NT2/D1 (cell line): Measurements from ENCODE around the gene RETSAT.
"Not testable (repeated sequence)": the region's sequence is repeated elsewhere in the genome, so short reads cannot be mapped to it uniquely, and the experiment has no call there.

Source experiments
- DNase-seq: peaks from one replicate; pipeline ENCODE4 v3.0.0-alpha.2; 2011; ENCODE audit warnings: low read depth, low spot score
- H3K27me3 ChIP-seq: 2 replicates; pipeline ENCODE4 v1.6.0; 2011; ENCODE audit warnings: mild to moderate bottlenecking; ENCODE audit not compliant: insufficient read length, insufficient read depth
- H3K36me3 ChIP-seq: 2 replicates; pipeline ENCODE4 v1.6.1; 2011; ENCODE audit warnings: mild to moderate bottlenecking, low read length, mixed read lengths; ENCODE audit not compliant: insufficient read depth, insufficient read length
- H3K4me1 ChIP-seq: 2 replicates; pipeline ENCODE4 v1.5.1; 2011; ENCODE audit not compliant: insufficient read depth, insufficient read length
- H3K4me3 ChIP-seq: 2 replicates; pipeline ENCODE4 v1.5.1; 2011; ENCODE audit warnings: low read depth; ENCODE audit not compliant: insufficient read length
- H3K9ac ChIP-seq: 2 replicates; pipeline ENCODE4 v1.6.0; 2011; ENCODE audit warnings: low read depth; ENCODE audit not compliant: insufficient read length
- H3K9me3 ChIP-seq: 2 replicates; pipeline ENCODE4 v1.5.1; 2011; ENCODE audit warnings: mild to moderate bottlenecking, low read length; ENCODE audit not compliant: insufficient read depth
- SUZ12 ChIP-seq: IDR thresholded peaks from 2 replicates; pipeline ENCODE4 v1.6.1; 2011; ENCODE audit not compliant: insufficient read length, insufficient read depth; ENCODE audit errors: extremely low read depth
- YY1 ChIP-seq: IDR thresholded peaks from 2 replicates; pipeline ENCODE4 v1.6.1; 2011; ENCODE audit not compliant: insufficient read length, insufficient read depth
- ZNF274 ChIP-seq: IDR thresholded peaks from 2 replicates; pipeline ENCODE4 v1.6.1; 2011; ENCODE audit warnings: mild to moderate bottlenecking, low read depth, low read length

Gene RETSAT

GRCh38 chr2:85323351-85323987 is 30.9 kb downstream of the RETSAT start:
- no peaks in the 10 kb centered on the region for H3K9me3 ChIP-seq
- H3K27me3 ChIP-seq = no peaks in the 10 kb centered on the region
- no peak overlapping the region for H3K9ac ChIP-seq
- no peak for DNase-seq
- no peak overlapping the region for H3K4me3 ChIP-seq
- no peaks in the 10 kb centered on the region for H3K4me1 ChIP-seq
- H3K36me3 ChIP-seq = peaks cover 75% of the 10 kb centered on the region
- TF ChIP-seq ZNF274 (no peak), YY1 (no peak), SUZ12 (no peak)

DNA sequence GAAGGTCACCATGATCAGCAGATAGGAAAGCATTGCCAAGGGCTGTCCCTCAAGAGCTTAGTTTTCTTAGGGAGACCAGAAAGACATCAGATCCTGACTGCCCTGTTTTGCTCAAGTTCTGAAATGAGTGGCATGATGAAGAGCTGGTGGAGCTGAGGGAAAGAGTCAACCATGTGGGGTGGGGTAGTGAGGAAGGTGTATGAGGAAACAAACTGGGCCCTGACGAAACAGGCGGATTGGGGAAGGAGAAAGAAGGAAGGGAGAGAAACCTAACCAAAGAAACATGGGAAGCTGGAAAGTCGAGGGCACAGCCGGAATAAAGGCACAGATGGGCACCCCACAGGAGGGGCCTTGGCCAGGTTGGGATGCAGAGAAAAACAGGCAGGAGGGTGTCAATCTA is 34.5 kb downstream of the RETSAT start:
- Histone ChIP-seq H3K4me1 (no peaks in the 10 kb centered on the region), H3K4me3 (no peak overlapping the region), H3K27me3 (no peaks in the 10 kb centered on the region), H3K36me3 (peaks cover 71% of the 10 kb centered on the region), H3K9ac (no peak overlapping the region), H3K9me3 (no peaks in the 10 kb centered on the region)
- DNase-seq = no peak
- TF ChIP-seq YY1 (no peak), SUZ12 (no peak), ZNF274 (no peak)

DNA sequence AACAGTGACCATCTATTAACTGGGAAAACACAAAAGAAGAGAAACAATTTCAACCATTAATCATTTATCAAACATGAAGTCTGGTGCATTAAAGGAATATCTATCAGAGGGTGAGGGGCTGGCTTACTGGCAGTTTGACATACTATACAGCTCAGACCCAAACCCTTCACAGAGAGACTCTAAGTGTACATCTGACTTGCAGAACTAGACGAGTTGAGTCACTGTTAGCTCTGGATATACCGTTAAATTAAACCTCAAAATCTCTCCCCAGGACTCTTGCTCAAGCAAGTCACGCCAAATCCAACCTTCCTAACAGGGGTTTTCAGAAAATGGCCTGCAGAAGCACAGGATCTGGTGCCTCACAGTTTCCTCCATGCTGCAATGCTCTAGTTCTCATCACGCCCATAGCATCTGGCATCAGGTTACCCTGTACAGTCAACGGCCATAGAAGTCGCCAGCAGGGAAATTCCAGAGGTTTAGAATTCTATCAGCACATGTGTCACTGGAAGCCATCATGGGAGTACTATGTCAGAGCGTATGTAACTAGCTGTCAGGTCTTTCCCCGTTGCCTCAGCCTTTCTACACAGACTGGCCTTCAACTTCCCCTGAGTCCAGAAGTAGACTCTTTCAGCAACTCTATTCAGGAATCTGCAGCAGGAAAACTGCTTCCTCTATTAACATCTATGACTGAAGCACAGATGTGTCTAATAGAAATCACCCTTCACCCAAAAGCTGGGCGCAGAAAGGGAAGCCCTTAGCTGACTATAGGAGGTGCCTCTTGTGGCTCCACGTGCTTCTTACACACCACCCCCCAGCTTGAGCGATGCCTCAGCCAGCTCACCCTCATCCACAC is 35.9 kb downstream of the RETSAT start:
- Histone ChIP-seq H3K9me3 (no peaks in the 10 kb centered on the region), H3K4me1 (no peaks in the 10 kb centered on the region), H3K4me3 (no peak overlapping the region), H3K36me3 (peaks cover 64% of the 10 kb centered on the region), H3K9ac (no peak overlapping the region), H3K27me3 (no peaks in the 10 kb centered on the region)
- DNase-seq = no peak
- TF ChIP-seq ZNF274 (no peak), SUZ12 (no peak), YY1 (no peak)

DNA sequence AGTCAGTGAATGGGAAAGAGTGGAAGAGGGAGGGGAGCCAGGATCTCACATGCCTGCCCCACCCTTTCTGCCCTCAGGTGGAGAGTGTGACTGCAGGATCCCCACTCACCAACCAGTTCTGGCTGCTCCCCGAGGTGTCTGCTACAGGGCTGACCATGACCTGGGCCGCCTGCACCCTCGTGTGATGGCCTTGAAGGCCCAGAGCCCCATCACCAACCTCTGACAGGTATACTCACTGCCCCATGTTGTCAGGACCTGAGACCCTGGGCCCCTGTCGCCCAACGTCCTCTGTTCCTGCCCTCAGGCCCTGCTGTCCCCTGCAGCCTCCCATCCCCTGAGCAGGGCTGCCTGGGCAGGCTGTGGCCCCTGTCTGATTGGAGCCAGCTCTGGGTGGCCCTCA is 38.4 kb downstream of the RETSAT start:
- H3K4me3 ChIP-seq, H3K27me3 ChIP-seq, H3K9ac ChIP-seq, H3K9me3 ChIP-seq, DNase-seq, H3K4me1 ChIP-seq: not testable (repeated sequence)
- H3K36me3 ChIP-seq = peaks cover 43% of the 10 kb centered on the region

DNA sequence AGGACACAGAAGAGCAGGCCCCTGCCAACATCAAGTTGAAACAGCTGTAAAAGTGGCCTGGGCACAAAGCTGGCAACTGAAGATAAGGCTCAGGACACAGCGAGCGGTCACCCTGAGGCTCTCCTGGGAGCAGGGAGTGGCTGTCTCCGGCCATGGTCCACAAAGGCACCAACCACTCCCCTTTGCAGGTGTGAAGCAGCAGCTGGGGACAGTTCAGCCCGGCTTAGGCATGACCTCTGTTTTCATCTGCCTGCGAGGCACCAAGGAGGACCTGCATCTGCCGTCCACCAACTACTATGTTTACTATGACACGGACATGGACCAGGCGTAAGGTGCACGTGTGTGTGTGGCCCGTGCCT is 39.5 kb downstream of the RETSAT start:
- H3K9me3 ChIP-seq = no peaks in the 10 kb centered on the region
- H3K27me3 ChIP-seq = no peaks in the 10 kb centered on the region
- no peaks in the 10 kb centered on the region for H3K4me1 ChIP-seq
- H3K36me3 ChIP-seq = peaks cover 32% of the 10 kb centered on the region
- no peak for DNase-seq
- H3K9ac ChIP-seq = no peak overlapping the region
- no peak overlapping the region for H3K4me3 ChIP-seq
- TF ChIP-seq YY1 = no peak
- no peak for TF ChIP-seq SUZ12
- no peak for TF ChIP-seq ZNF274

- Histone ChIP-seq H3K4me3 (no peak overlapping the region), H3K9ac (no peak overlapping the region)
- DNase-seq = no peak
These were observed 41.9 kb downstream of the RETSAT start for GRCh38 chr2:85312404-85312803.

DNA sequence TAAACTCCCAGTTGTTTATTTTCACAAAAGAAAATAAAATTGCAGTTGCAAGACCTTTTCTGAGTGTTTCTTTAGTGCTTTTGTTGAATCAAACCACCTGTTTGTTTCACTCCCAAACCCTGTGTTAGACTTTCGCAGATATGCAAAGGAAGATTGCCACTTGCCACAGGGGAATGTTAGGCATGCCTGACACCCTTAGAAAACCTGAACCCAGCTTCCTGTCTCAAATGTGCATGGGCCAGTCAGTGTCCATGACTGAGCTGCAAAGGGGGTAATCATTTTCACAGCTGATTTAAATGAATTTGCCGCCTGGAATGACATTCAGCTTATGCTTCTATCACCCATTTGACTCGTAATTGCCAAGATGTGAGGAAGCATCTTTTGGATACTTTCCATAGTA is 44.0 kb downstream of the RETSAT start:
- no peak for DNase-seq
- Histone ChIP-seq H3K36me3 (peaks cover 37% of the 10 kb centered on the region), H3K9ac (no peak overlapping the region), H3K4me1 (peaks cover 5% of the 10 kb centered on the region), H3K4me3 (no peak overlapping the region), H3K9me3 (no peaks in the 10 kb centered on the region), H3K27me3 (no peaks in the 10 kb centered on the region)
- TF ChIP-seq ZNF274 (no peak), SUZ12 (no peak), YY1 (no peak)

More at GRCh38 chr2:85312404-85312803, 41.9 kb downstream of the RETSAT start:
- H3K4me1 ChIP-seq = peaks cover 4% of the 10 kb centered on the region
- peaks cover 29% of the 10 kb centered on the region for H3K36me3 ChIP-seq
- TF ChIP-seq ZNF274 (no peak), SUZ12 (no peak), YY1 (no peak)
- no peaks in the 10 kb centered on the region for H3K27me3 ChIP-seq
- no peaks in the 10 kb centered on the region for H3K9me3 ChIP-seq
